GM19099 (cell line): Measurements from ENCODE around the gene ZNF629.

ENCODE experiments used
- POLR2A ChIP-seq: IDR thresholded peaks from 3 replicates; pipeline ENCODE4 v1.6.1; 2011; ENCODE audit warnings: low read depth; ENCODE audit not compliant: insufficient read length; ENCODE audit errors: extremely low read depth

The ZNF629 gene

DNA sequence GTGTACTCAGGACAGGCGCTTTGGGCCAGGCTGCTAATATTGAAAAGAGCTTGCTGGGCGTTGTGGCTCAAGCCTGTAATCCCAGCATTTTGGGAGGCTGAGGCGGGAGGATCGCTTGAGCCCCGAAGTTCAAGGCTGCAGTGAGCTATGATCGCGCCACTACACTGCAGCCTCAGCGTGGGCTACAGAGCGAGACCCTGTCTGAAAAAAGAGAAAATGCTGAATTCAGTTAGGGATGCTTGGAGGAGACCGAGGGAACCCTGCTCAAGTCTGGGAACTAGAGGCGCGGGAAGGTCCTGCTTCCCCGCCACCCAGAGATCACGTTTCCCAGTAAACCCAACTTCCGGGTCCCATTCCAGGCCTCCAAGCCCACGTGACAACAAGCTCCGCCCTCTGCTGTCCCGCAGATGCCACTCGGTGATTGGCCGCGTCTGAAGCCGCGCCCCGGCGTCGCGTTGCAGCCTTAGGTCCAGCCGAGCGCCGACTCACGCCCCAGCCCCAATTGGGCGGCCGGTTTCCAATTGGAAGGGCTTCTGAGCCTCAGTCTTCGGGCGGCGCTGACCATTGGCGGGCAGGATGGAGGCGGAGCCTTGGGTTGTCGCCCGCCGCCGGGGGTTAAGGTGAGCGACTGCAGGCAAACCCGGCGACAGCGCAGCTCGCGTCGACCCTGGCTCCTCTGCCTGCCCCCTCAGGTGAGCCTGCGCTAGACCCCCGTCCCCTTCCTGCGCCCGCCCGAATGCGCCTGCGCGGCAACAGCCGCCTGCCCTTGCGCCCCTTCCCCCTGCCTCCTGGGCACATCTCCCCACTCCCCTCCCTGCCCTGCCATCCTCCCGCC lies 39.0 kb downstream of the ZNF629 start, which contains the start of gene PHKG2:
Gene PHKG2, plus strand, starts transcription at position 627 of the 835 bp plus-strand sequence. CDS start 396 bp downstream, outside the sequence.
- peak; percentile 91 for TF ChIP-seq POLR2A

DNA sequence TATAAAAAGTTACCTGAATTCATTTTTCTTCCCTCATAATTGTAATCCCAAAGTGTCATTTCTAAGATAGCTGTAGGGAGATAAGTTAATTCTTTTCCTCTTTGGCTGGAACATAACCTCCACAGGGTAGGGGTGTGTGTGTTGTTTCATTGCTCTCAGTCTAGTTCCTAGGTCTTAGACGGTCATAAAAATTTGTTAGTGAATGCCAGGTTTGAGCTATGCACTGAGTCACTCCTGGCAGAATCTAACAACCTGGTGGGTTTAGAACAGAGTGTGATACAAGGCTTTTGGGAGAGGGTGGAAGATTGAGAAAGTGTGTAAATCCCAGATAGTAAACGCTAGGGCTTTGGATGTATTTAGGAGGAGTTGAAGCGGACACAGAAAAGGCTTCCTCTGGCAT lies 39.7 kb downstream of the ZNF629 start:
- TF ChIP-seq POLR2A: no peak

DNA sequence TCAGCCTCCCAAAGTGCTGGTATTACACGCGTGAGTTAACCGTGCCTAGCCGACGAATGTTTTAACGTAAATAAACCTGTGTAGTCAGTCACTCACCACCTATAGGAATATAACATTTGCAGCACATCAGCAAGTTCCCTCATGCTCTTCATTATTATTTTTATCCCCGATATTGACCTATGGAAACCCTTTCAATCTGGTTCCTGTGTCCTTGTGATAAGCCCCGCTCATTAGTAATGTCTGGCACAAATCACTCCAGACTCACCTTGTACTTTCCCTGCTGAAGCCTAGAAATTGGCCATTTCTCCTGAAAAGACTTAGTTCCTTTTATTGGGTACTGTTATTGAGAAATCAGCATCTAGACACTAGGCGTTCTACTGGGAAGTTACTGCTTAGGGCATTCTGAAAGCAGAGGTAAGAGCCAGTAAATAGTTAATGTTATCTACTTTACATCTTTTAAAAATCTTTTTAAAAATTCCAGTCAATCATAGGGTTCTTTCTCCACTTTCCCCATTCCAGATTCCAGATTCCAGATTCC lies 40.3 kb downstream of the ZNF629 start:
- no peak for TF ChIP-seq POLR2A

DNA sequence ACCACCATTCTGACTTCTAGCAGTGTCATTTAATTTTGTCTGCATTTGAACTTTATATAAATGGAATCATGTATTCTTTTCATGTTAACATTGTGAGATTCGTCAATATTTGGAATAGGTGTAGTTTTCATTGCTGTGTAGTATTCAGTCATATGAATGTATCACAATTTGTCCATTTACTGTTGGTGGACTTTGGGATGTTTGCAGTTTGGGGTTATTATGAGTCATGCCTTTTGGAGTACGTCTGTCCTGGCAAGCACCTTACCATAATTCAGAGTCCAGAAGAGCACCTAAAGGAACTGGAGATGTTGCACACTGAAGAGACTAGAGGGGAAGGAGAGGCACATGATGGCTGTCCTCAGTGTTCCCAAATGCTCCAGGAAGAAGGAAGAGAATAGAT lies 41.9 kb downstream of the ZNF629 start:
- no peak for TF ChIP-seq POLR2A

DNA sequence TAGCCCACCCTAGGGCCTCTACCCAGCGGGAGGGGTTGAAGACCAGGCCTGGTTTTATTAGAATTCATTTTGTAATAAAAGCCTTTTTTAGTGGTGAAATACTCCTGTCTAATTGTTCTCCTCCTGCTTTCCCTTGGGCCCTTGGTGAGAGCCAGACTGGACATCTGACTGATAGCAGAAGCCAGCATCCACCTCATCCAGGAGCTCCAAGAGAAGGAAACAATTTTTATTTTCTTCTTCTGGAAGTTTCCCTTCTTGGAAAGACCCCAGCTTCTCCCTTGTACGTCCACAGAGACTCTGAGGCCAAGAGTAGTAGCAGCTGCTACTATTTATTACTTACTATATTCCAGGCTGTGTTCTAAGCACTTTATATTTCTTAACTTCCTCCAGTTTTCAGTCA lies 42.8 kb downstream of the ZNF629 start:
- TF ChIP-seq POLR2A: no peak

DNA sequence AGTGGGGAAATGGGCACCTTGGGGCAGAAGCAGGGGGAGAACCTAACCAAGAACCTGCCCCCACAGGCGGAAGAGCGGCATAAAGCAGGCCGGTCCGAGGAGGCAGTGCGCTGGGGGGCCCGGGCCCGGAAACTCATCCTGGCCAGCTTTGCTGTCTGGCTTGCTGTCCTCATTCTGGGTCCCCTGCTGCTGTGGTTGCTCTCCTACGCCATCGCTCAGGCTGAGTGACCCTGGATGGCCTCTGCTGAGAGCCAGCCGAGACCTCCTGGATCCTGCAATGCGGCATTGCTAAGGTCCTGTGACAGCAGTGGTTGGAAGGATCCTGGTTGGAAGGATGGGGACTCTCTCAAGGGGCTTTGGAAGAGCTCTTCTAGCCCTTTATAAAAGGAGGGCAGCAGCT lies 43.3 kb downstream of the ZNF629 start:
- TF ChIP-seq POLR2A: no peak

DNA sequence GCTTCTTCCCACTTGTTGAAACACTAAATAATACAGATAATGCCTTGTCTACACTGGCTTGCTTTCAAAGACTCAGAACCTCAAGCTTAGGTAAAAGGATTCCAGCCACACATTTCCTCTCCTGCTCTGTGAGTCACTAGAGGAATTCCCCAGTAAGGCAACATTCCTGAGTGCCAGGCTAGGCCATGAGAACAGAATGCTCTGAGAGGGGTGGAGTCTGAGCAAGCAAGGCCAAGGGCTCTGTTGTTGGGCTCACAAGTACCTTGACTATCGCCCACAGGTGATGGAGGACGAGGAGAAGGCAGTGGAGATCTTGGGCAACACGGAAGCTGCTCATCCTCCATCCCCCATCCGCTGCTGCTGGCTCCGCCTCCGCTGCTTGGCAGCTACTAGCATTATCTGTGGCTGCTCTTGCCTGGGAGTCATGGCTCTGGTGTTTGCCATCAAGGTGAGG lies 45.5 kb downstream of the ZNF629 start:
- TF ChIP-seq POLR2A: no peak

DNA sequence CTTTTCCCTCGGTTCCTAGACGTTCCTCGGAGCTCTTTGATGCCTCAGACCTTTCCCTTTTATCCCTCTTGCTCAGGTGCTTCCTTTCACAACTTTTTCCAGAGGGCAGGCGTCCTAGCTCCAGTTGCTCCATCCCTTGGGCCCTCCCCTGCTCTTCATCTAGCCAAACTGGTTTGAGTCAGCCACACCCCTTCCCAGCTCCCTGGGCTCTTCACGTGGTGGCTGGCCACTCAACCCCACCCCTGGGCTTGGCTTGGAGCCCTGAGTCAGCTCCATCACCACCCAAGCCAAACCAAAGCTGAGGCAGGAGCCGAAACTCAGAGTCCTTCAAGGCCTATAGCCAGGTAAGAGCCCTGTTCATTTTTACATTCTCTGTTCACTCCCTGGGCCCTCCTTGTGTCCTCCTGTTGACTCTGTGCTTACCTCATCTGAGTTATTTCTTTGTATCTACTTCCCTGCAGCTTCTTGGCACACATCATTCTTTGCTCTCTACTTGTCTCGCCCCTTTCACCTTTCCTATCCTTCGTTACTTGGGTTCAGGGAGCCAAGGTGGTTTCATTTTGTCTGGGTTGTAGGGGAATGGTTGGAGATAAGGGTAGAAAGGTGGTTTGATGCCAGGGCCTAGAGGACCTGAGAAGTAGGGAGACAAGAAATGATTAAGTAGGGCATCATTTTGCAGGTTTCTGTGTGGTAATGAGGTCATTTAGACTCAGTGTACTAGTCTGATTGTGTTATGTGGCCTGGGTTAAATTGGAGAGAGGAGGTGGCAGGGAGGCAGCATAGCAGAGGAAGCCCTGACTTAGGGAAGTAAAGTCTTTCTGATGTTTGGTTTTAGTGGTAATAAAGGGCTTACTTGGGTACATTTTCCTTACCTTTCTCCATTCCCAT lies 46.4 kb downstream of the ZNF629 start:
- TF ChIP-seq POLR2A: no peak

DNA sequence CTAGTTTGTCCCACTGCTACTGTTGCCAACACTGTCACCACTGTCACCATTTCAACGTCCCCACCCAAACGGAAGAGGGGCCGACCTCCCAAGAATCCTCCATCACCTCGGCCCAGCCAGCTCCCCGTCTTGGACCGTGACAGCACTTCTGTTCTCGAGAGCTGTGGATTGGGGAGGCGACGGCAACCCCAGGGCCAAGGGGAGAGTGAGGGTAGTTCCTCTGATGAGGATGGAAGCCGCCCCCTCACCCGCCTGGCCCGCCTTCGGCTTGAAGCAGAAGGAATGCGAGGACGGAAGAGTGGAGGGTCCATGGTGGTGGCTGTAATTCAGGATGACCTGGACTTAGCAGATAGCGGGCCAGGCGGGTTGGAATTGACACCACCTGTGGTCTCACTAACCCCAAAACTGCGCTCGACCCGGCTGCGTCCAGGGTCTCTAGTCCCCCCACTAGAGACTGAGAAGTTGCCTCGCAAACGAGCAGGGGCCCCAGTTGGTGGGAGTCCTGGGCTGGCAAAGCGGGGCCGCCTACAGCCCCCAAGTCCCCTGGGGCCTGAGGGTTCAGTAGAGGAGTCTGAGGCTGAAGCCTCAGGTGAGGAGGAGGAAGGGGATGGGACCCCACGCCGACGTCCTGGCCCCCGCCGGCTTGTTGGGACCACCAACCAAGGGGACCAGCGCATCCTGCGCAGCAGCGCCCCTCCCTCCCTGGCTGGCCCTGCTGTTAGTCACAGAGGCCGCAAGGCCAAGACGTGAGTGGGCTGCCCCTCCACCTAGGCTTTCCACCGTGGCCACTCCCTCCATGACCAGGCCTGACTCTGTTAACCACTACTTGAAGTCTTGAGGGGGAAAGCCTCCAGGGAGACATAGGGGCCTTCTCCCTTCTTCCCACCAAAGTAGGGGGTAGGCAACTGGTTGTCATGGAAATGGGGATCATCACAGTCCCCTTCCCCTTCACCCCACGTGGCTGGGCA lies 47.7 kb downstream of the ZNF629 start:
- TF ChIP-seq POLR2A: no peak

DNA sequence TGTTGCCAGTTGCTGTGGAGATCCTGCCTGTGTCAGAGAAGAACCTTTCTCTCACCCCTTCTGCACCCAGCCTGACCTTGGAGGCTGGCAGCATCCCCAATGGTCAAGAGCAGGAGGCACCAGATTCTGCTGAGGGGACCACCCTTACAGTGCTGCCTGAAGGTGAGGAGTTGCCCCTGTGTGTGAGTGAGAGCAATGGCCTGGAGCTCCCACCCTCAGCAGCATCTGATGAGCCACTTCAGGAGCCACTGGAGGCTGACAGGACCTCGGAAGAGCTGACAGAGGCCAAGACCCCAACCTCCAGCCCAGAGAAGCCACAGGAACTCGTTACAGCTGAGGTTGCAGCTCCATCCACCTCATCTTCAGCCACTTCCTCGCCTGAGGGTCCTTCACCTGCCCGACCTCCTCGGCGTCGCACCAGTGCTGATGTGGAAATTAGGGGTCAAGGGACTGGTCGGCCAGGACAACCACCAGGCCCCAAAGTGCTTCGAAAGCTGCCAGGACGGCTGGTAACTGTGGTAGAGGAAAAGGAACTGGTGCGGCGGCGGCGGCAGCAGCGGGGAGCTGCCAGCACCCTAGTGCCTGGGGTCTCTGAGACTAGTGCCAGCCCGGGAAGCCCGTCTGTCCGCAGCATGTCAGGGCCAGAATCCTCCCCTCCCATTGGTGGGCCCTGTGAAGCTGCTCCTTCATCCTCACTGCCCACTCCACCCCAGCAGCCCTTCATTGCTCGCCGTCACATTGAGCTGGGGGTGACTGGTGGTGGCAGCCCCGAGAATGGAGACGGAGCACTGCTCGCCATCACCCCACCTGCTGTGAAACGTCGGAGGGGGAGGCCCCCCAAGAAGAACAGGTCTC lies 49.0 kb downstream of the ZNF629 start:
- no peak for TF ChIP-seq POLR2A

DNA sequence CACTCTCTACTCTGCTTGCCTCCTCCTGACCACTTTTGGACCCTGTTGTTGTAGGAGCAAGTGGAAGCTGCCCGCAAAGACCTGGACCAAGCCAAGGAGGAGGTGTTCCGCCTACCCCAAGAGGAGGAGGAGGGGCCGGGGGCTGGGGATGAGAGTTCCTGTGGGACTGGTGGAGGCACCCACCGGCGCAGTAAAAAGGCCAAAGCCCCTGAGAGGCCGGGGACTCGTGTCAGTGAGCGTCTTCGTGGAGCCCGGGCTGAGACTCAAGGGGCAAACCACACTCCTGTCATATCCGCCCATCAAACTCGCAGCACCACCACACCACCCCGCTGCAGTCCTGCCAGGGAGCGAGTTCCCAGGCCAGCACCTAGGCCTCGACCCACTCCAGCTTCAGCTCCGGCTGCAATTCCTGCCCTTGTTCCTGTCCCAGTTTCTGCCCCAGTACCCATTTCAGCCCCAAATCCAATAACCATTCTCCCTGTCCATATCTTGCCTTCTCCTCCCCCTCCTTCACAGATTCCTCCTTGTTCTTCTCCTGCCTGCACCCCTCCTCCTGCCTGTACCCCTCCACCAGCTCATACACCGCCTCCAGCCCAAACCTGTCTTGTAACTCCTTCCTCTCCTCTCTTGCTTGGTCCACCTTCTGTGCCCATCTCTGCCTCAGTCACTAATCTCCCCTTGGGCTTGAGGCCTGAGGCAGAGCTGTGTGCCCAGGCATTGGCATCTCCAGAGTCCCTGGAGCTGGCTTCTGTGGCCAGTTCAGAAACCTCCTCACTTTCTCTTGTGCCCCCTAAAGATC lies 49.8 kb downstream of the ZNF629 start:
- TF ChIP-seq POLR2A: no peak

DNA sequence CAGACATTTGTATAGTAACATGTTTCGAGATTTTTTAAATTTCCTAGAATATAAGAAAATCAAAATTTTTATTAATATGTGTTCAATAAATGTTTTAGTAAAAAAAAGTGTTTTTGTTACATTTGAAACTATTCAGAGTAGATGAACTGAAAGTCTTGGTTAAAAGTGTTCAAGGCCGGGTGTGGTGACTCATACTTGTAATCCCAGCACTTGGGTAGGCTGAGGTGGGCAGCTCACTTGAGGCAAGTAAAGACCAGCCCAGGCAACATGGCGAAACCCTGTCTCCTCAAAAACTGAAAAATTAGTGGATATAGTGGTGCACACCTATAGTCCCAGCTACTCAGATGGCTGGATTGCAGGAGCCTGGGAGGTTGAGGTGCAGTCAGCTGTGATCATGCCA lies 55.6 kb downstream of the ZNF629 start:
- TF ChIP-seq POLR2A: no peak
